ENCODE measurements around the gene ANKIB1. TPM values are rescaled to one million over a fixed set of nuclear protein-coding genes. Genes with fewer than 3 reads are reported as not detected.

ANKIB1 gene
- total and polyA plus RNA-seq, 2 experiments from 2014 or later = 8.8 to 35.3 TPM

DNA sequence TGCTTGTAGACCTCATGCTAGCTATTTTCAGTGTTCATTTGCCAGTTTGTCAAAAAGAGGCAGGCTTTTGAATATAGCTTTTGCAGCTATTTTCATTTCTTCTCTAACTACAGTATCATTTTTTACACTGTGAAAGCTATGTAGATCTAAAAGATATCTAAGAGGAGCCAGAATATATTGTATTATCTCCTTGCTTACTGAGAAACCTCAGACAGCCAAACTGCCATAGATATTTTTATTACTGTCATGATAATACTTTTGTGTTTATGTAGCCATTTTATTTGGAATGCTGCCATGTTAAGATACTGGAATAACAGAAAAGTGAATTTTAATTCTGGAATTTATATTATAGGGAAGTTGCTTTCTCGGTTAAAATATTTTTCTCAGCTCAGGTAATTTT is 37.2 kb downstream of the ANKIB1 start:
- H3K4me3 ChIP-seq = no peak overlapping the region
- no peaks in the 10 kb centered on the region for H4K20me1 ChIP-seq (ENCODE audit: insufficient read depth, poor library complexity, severe bottlenecking)
- no peaks in the 10 kb centered on the region for H3K9me3 ChIP-seq (ENCODE audit: low read depth)
- no peak for DNase-seq (ENCODE audit: low spot score)
- no peak overlapping the region for H2AFZ ChIP-seq
- no peaks in the 10 kb centered on the region for H3K9me2 ChIP-seq (replicated peaks; ENCODE audit: insufficient read depth)
- no peaks in the 10 kb centered on the region for H3K36me3 ChIP-seq (replicated peaks; ENCODE audit: insufficient read depth, low read depth)
- H3K4me2 ChIP-seq = no peak overlapping the region
- TF ChIP-seq CTCF (IDR thresholded peaks at IDR 0.05; ENCODE audit: poor library complexity) (no peak), EZH2phosphoT487 (IDR thresholded peaks at IDR 0.05; ENCODE audit: low read depth, severe bottlenecking, unreplicated experiment) (no peak), EZH2 (IDR thresholded peaks at IDR 0.05; ENCODE audit: borderline replicate concordance) (no peak)
- H3K79me2 ChIP-seq = peaks cover 83% of the 10 kb centered on the region
- WGBS (ENCODE audit: low lambda C conversion rate, missing lambda C conversion rate) = 89% methylated on average over 1 of the region's 1 CpG
- H3K27me3 ChIP-seq = no peaks in the 10 kb centered on the region
- H3K4me1 ChIP-seq (ENCODE audit: insufficient read depth) = no peaks in the 10 kb centered on the region
- no peak overlapping the region for H3K27ac ChIP-seq

DNA sequence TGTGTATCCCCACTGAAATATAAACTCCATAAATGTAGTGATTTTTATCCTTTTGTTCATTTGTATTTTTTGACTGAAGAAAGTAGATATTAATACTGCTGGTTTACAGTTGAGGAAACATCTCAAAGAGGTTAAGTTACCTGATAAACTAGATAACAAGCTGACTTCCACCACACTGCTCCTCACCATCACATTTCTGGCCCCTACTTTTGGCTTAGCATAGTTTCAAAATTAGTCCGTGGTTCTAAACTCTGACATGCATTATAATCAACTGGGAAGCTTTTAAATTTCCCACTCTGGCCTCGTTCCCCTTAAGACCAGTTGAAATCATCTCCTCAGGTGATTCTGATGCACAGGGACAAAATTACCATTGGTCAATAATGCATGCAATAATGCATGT is 43.5 kb downstream of the ANKIB1 start:
- no peaks in the 10 kb centered on the region for H3K27me3 ChIP-seq
- TF ChIP-seq EZH2 (IDR thresholded peaks at IDR 0.05; ENCODE audit: borderline replicate concordance) (no peak), CTCF (IDR thresholded peaks at IDR 0.05; ENCODE audit: poor library complexity) (no peak), EZH2phosphoT487 (IDR thresholded peaks at IDR 0.05; ENCODE audit: low read depth, severe bottlenecking, unreplicated experiment) (no peak)
- no peaks in the 10 kb centered on the region for H3K36me3 ChIP-seq (replicated peaks; ENCODE audit: insufficient read depth, low read depth)
- H3K27ac ChIP-seq = no peak overlapping the region
- peaks cover 80% of the 10 kb centered on the region for H3K79me2 ChIP-seq
- H3K9me2 ChIP-seq (replicated peaks; ENCODE audit: insufficient read depth) = no peaks in the 10 kb centered on the region
- H3K4me2 ChIP-seq = no peak overlapping the region
- peaks cover 5% of the 10 kb centered on the region for H3K4me1 ChIP-seq (ENCODE audit: insufficient read depth)
- H4K20me1 ChIP-seq (ENCODE audit: insufficient read depth, poor library complexity, severe bottlenecking) = no peaks in the 10 kb centered on the region
- H3K9me3 ChIP-seq (ENCODE audit: low read depth) = no peaks in the 10 kb centered on the region
- no peak for DNase-seq (ENCODE audit: low spot score)
- 93% methylated on average over 2 of the region's 2 CpGs for WGBS (ENCODE audit: low lambda C conversion rate, missing lambda C conversion rate)
- no peak overlapping the region for H3K4me3 ChIP-seq
- H2AFZ ChIP-seq = no peak overlapping the region

GRCh38 chr7:92292981-92293380 is 47.2 kb downstream of the ANKIB1 start:
- DNase-seq (ENCODE audit: low spot score) = no peak
- Histone ChIP-seq H3K4me2 (no peak overlapping the region), H3K79me2 (peaks cover 45% of the 10 kb centered on the region), H3K36me3 (replicated peaks; ENCODE audit: insufficient read depth, low read depth) (no peaks in the 10 kb centered on the region), H3K9me2 (replicated peaks; ENCODE audit: insufficient read depth) (no peaks in the 10 kb centered on the region), H3K4me1 (ENCODE audit: insufficient read depth) (peaks cover 5% of the 10 kb centered on the region), H3K27ac (no peak overlapping the region), H3K9me3 (ENCODE audit: low read depth) (no peaks in the 10 kb centered on the region), H2AFZ (no peak overlapping the region), H4K20me1 (ENCODE audit: insufficient read depth, poor library complexity, severe bottlenecking) (no peaks in the 10 kb centered on the region), H3K27me3 (no peaks in the 10 kb centered on the region), H3K4me3 (no peak overlapping the region)
- TF ChIP-seq CTCF (IDR thresholded peaks at IDR 0.05; ENCODE audit: poor library complexity) (no peak), EZH2 (IDR thresholded peaks at IDR 0.05; ENCODE audit: borderline replicate concordance) (no peak)
- 85% methylated on average over 3 of the region's 3 CpGs for WGBS (ENCODE audit: low lambda C conversion rate, missing lambda C conversion rate)

All from hepatocyte (in vitro differentiated cells).